Measurements from ENCODE around the gene PHF21B.

- TF ChIP-seq POLR2AphosphoS5 (IDR thresholded peaks at IDR 0.05; ENCODE audit: borderline replicate concordance, low read depth, low read length) = no peak
- no peak for TF ChIP-seq EZH2 (IDR thresholded peaks at IDR 0.05)
- no peak for TF ChIP-seq FOXP2 (optimal IDR thresholded peaks at IDR 0.05; ENCODE audit: control extremely low read depth, extremely low read length, insufficient read depth)
Observed at GRCh38 chr22:44928136-44928463, 81.7 kb downstream of the PHF21B start.
